VCaP (cell line): ENCODE results near the gene SLC35D2.

ENCODE experiments used
- H3K27ac ChIP-seq: fragments of 450-650 bp; 2 replicates; pipeline ENCODE4 v1.5.1; 2017
- TF ChIP-seq, protein P1 (sequence below): fragments of 450-650 bp; conservative IDR thresholded peaks from 2 replicates; pipeline ENCODE4 v1.5.1; 2017; ENCODE audit warnings: mild to moderate bottlenecking, moderate library complexity

The SLC35D2 gene

DNA sequence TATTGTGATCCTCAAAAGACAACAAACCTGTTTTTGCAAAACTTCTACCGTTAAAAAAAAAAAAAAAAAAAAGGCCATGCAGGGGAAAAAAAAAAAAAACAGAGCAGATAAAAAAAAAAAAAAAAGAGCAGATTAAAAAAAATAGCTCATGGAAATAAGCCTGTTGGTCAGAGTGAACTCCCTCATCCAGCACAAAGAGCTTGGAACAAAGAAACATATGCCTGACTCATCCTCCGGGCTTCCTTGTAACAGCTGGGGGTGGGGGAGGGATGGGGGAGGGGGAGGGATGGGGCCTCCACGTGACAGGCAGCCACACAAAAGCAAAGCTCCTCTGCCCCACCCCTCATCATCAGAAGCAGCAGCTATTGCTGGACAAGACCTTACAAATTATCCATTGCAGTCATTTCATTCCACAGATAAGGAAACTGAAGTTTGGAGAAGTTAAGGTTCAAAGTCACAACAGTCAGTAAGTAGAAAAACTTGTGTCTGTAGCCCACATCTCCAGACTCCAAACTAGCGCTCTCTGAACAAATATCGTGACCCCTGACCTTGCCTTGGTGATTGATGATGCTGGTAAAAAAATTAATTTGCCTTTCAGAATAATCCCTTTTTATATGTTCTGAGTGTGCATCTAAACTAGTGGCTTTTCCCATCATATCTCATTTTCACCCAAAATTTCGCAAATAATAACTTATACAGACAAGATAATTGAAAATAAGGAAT lies 38.9 kb downstream of the SLC35D2 start:
- no peak overlapping the region for H3K27ac ChIP-seq

GRCh38 chr9:96343515-96344360 lies 39.8 kb downstream of the SLC35D2 start:
- TF ChIP-seq, protein P1, sequence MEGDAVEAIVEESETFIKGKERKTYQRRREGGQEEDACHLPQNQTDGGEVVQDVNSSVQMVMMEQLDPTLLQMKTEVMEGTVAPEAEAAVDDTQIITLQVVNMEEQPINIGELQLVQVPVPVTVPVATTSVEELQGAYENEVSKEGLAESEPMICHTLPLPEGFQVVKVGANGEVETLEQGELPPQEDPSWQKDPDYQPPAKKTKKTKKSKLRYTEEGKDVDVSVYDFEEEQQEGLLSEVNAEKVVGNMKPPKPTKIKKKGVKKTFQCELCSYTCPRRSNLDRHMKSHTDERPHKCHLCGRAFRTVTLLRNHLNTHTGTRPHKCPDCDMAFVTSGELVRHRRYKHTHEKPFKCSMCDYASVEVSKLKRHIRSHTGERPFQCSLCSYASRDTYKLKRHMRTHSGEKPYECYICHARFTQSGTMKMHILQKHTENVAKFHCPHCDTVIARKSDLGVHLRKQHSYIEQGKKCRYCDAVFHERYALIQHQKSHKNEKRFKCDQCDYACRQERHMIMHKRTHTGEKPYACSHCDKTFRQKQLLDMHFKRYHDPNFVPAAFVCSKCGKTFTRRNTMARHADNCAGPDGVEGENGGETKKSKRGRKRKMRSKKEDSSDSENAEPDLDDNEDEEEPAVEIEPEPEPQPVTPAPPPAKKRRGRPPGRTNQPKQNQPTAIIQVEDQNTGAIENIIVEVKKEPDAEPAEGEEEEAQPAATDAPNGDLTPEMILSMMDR = no peak
- no peak overlapping the region for H3K27ac ChIP-seq

More for the DNA sequence above, 38.9 kb downstream of the SLC35D2 start:
- TF ChIP-seq, protein P1 = no peak

GRCh38 chr9:96342571-96343245 lies 40.8 kb downstream of the SLC35D2 start:
- H3K27ac ChIP-seq = no peak overlapping the region
- TF ChIP-seq, protein P1 = no peak

GRCh38 chr9:96340707-96341106 lies 42.8 kb downstream of the SLC35D2 start:
- TF ChIP-seq, protein P1 = no peak
- H3K27ac ChIP-seq = no peak overlapping the region

DNA sequence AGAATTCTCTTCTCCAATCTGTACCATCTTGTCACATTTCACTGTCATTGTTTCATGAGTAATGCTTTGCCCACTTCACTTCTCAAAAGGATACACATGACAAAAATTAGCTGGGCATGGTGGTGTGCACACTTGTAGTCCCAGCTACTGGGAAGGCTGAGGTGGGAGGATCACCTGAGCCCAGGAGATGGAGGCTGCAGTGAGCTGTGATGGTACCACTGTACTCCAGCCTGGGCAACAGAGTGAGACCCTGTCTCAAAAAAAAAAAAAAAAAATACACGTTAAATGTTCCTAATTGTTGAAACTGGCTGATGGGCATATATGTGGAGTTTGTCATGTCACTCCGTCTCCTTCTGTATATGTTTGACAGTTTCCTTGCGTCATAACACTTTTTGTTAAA lies 45.2 kb downstream of the SLC35D2 start:
- H3K27ac ChIP-seq = no peak overlapping the region
- TF ChIP-seq, protein P1 = no peak

DNA sequence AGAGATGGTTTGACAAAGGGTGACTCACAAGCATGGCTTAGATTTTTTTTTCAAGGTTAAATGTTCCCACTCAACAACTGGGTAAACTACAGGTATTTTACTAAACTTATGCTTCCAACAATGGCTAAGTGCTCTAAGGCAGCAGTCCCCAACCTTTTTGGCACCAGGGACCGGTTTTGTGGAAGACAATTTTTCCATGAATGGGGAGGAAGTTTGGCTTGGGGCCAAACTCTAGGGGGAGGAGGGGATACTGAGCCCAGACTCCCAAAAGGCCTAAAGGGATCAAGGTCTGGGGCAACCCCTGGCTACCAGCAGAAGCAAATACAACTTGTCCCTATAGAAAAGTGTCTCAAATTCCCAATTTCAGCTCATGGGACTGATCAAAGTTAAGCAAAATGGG lies 49.6 kb downstream of the SLC35D2 start:
- TF ChIP-seq, protein P1 = no peak
- H3K27ac ChIP-seq = no peak overlapping the region

GRCh38 chr9:96331236-96331947 lies 52.1 kb downstream of the SLC35D2 start:
- TF ChIP-seq, protein P1 = no peak
- no peak overlapping the region for H3K27ac ChIP-seq
